AG04449 (cell line): Measurements from ENCODE around the gene KRTAP2-3.
"Not testable (repeated sequence)": the region's sequence is repeated elsewhere in the genome, so short reads cannot be mapped to it uniquely, and the experiment has no call there.

Experiments
- CTCF ChIA-PET: fragments of 350-600 bp; formaldehyde crosslinking; extraction: SDS; loops from one replicate; lab custom pipeline; 2021; ENCODE audit warnings: antibody characterized with exemption; lab: Yijun Ruan, JAX
- POLR2A ChIA-PET: fragments of 400-600, 350-600 bp; formaldehyde crosslinking; extraction: SDS; loops from one replicate; lab custom pipeline; 2020; ENCODE audit warnings: antibody characterized with exemption, inconsistent platforms; lab: Yijun Ruan, JAX
- DNase-seq: peaks from one replicate; pipeline ENCODE4 v3.0.0-alpha.2; 2010; ENCODE audit warnings: low read depth, low spot score
- H3K4me3 ChIP-seq: 2 replicates; pipeline ENCODE4 v1.5.1; 2011; ENCODE audit warnings: low read depth, mild to moderate bottlenecking, control low read depth, low read length
- TF ChIP-seq, protein P1 (sequence below): IDR thresholded peaks from one replicate; pipeline ENCODE4 v1.5.1; 2011; ENCODE audit warnings: mild to moderate bottlenecking, moderate library complexity, low read length, control low read depth, inconsistent platforms; ENCODE audit not compliant: insufficient read depth; ENCODE audit errors: missing control alignments

Gene KRTAP2-3

DNA sequence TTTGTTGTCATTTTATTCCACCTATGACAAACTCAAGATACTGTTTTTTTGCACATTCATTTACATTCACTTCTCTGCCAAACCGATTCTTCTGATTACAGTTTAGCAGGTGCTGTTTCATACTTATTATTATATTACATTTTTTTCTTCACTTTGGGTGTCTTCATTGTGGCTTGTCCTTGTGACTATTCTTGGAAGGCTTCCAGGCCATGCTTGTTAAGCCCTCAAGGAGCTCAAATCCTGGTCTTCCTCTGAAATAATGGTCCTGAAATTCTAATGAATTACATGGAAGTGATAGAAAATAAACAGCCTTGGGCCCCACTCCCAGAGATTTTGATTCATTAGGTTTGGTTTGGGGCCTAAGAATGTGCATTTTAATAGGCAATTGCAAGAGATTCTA is 4.4 kb upstream of the KRTAP2-3 start:
- no peak for DNase-seq
- no peak overlapping the region for H3K4me3 ChIP-seq
- TF ChIP-seq, protein P1, sequence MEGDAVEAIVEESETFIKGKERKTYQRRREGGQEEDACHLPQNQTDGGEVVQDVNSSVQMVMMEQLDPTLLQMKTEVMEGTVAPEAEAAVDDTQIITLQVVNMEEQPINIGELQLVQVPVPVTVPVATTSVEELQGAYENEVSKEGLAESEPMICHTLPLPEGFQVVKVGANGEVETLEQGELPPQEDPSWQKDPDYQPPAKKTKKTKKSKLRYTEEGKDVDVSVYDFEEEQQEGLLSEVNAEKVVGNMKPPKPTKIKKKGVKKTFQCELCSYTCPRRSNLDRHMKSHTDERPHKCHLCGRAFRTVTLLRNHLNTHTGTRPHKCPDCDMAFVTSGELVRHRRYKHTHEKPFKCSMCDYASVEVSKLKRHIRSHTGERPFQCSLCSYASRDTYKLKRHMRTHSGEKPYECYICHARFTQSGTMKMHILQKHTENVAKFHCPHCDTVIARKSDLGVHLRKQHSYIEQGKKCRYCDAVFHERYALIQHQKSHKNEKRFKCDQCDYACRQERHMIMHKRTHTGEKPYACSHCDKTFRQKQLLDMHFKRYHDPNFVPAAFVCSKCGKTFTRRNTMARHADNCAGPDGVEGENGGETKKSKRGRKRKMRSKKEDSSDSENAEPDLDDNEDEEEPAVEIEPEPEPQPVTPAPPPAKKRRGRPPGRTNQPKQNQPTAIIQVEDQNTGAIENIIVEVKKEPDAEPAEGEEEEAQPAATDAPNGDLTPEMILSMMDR: no peak
- ChIA-PET CTCF (interaction anchor here (1.4 to 1.5 kb wide), 2 partner anchors 258 to 485 kb away, joined by 3 to 5 read pairs; no protein-coding TSS in a partner anchor), POLR2A (no interaction called here)

DNA sequence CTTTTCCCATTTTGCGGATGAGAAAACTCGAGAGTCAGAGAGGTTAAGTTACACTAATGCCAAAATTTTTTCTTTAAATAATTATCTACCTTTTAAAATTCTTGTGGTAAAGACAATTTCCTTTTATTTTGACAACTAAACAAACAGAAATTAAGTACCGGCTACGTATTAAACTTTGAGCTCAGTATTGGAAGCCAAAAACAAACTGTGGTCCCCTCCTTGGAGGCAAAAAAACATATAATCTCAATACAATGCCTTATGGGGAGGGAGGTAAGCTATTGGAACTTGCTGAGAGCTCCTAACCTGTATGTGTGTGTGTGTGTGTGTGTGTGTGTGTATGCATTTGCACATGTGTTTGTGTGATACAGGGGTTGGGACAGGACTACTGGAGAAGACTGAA is 3.5 kb upstream of the KRTAP2-3 start:
- ChIA-PET POLR2A (no interaction called here), CTCF (interaction anchor here (0.7 to 1.5 kb wide), 3 partner anchors 267 to 602 kb away, joined by 3 to 5 read pairs (median 3); no protein-coding TSS in a partner anchor)
- no peak for DNase-seq
- TF ChIP-seq, protein P1: no peak
- H3K4me3 ChIP-seq: no peak overlapping the region

DNA sequence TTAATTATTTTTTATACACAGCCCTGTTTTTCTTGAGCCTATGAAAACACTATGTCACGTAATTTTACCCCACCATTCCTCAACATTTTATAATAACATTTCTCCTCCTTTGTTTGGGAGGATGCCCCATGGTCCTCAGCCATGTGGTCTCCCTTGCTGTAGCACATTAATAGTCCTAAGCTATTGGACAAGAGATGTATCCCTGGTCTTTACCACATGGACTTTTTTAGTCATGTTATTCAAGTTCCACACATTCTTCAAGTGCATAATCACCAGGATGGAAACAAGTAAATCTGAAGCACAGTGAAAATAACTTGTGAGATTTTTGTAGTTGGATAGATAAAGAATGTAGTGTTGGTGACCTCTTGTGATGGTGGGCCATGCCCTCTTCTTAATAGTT is 2.0 kb upstream of the KRTAP2-3 start:
- CTCF ChIA-PET: interaction anchor here (2.9 to 3.1 kb wide), 2 partner anchors 149 to 206 kb away, joined by 10 to 11 read pairs; no protein-coding TSS in a partner anchor
- no peak overlapping the region for H3K4me3 ChIP-seq
- POLR2A ChIA-PET: interaction anchor here (0.6 to 1.2 kb wide), 4 partner anchors 105 to 487 kb away, joined by 3 to 5 read pairs (median 3); no protein-coding TSS in a partner anchor
- DNase-seq: peak; percentile 99
- TF ChIP-seq, protein P1: no peak

DNA sequence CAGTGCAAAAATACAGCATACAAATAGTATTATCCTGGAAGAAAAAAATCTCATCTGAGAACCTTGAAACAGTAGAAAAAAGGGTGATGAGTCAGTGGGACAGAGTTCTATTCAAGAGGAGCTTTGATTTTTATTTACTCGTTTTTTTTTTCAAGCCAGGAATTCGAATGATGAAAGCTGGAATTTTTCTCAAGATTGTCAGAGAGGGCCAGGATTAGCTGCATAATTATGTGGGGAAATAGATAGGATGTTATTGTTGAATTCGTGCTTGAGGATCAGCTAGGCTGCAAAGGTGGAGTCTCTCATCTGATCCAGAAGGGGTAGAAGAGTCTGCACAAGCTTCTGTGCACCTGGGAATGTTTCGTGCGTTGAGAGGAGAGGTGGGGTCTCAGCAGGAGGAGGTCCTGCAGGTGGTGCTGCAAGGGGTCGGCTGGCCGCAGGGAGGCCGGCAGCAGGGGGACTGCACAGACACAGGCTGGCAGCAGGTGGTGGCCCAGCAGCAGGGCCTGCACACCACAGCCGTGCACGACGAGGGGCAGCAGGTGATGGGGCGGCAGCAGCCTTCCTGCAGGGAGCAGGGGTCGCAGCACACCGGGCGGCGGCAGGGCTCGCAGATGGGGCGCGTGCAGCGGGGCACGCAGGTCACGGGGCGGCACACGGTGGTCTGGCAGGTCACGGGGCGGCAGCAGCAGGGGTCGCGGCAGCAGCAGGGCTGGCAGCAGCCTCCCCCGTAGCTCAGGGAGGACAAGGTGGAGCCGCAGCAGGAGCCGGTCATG is 450 bp downstream of the KRTAP2-3 start:
- CTCF ChIA-PET: interaction anchor here (0.7 to 3.1 kb wide), 13 partner anchors 11 to 604 kb away, joined by 3 to 11 read pairs (median 5); partner anchors contain the start of gene KRTAP2-1
- DNase-seq: peak; percentile 81

DNA sequence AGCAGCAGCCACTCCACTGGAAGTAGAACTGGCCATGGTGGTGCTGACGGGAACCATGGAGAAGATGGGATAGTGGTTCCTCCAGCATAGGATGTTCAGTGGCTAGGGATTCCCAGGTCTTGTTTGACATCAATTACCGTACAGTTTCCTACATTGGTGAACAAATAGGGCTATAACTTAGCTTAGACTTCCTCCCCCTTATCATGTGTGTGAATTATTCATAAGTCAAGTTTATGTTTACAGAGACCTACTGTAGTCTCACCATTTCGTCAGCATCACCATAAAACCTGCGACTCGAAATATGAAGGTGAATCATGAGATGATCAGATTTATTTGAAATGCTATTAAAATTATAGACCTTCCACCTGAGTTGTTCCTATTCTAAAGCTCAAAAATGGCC is 1.2 kb downstream of the KRTAP2-3 start:
- no peak for DNase-seq
- ChIA-PET POLR2A (interaction anchor here (0.6 to 3.1 kb wide), 10 partner anchors 10 to 631 kb away, joined by 3 to 31 read pairs (median 4); no protein-coding TSS in a partner anchor), CTCF (interaction anchor here (0.7 to 3.1 kb wide), 11 partner anchors 10 to 590 kb away, joined by 3 to 11 read pairs (median 4); partner anchors contain the start of gene KRTAP2-1)
- TF ChIP-seq, protein P1: no peak
- no peak overlapping the region for H3K4me3 ChIP-seq

More for the DNA sequence above, 450 bp downstream of the KRTAP2-3 start:
- POLR2A ChIA-PET: interaction anchor here (0.6 to 3.1 kb wide), 11 partner anchors 11 to 630 kb away, joined by 3 to 31 read pairs (median 4); no protein-coding TSS in a partner anchor
- H3K4me3 ChIP-seq: peak overlapping the region; percentile 15

DNA sequence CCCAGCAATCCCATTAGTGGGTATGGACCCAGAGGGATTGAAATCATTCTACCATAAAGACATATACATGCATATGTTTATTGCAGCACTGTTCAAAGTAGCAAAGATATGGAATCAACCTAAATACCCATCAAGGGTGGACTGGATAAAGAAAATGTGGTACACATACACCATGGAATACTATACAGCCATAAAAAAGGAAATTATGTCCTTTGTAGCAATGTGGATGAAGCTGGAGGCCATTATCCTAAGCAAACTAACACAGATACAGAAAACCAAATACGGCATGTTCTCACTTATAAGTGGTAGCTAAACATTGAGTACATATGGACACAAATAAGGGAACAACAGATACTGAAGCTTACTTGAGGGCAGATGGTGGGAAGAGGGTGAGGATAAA is 2.4 kb downstream of the KRTAP2-3 start:
- H3K4me3 ChIP-seq: no peak overlapping the region
- ChIA-PET CTCF (interaction anchor here (1.0 to 2.5 kb wide), 3 partner anchors 9 to 491 kb away, joined by 3 to 10 read pairs (median 5); no protein-coding TSS in a partner anchor), POLR2A (interaction anchor here (1.0 kb wide), 1 partner anchor 9 kb away, joined by 3 read pairs; no protein-coding TSS in a partner anchor)
- DNase-seq: no peak
- TF ChIP-seq, protein P1: no peak

DNA sequence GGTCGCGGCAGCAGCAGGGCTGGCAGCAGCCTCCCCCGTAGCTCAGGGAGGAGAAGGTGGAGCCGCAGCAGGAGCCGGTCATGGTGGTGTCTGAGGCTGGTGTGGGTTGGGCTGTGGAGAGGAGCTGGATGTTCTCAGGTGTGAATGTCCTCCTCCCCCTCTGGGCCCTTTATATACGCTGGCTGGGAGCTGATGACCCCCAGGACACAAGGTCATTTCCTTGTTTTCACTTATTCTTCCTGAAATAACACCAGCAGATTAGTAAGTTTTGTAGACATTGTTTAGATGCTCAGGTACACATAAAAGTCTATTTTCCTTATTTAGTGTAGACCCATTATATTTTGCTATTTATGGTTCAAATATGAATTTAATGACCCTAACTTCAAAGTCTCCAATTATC is 4.8 kb downstream of the KRTAP2-3 start, which contains the start of gene KRTAP2-2:
KRTAP2-2 (minus strand) TSS at position 101 of the 400 bp plus-strand sequence; CDS start at position 82, 19 bp downstream.
- DNase-seq, H3K4me3 ChIP-seq, POLR2A ChIA-PET: not testable (repeated sequence)
- CTCF ChIA-PET: interaction anchor here (1.5 kb wide), 1 partner anchor 494 kb away, joined by 7 read pairs; no protein-coding TSS in a partner anchor

DNA sequence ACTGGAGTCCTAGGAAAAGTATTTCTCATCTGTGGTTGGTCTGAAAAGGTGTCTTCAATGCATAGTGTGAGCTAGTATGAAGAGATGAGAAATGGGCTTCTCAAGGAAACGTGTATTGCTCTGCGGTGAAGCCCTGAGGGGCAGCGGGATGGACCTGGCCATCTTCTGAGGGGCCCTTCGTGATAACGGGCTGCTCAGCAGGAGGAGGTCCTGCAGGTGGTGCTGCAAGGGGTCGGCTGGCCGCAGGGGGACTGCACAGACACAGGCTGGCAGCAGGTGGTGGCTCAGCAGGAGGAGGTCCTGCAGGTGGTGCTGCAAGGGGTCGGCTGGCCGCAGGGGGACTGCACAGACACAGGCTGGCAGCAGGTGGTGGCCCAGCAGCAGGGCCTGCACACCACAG is 5.4 kb downstream of the KRTAP2-3 start:
- DNase-seq, POLR2A ChIA-PET, CTCF ChIA-PET, H3K4me3 ChIP-seq: not testable (repeated sequence)
